Measurements from ENCODE around the gene AJM1.
"Not testable (repeated sequence)": the region's sequence is repeated elsewhere in the genome, so short reads cannot be mapped to it uniquely, and the experiment has no call there.

Gene AJM1

DNA sequence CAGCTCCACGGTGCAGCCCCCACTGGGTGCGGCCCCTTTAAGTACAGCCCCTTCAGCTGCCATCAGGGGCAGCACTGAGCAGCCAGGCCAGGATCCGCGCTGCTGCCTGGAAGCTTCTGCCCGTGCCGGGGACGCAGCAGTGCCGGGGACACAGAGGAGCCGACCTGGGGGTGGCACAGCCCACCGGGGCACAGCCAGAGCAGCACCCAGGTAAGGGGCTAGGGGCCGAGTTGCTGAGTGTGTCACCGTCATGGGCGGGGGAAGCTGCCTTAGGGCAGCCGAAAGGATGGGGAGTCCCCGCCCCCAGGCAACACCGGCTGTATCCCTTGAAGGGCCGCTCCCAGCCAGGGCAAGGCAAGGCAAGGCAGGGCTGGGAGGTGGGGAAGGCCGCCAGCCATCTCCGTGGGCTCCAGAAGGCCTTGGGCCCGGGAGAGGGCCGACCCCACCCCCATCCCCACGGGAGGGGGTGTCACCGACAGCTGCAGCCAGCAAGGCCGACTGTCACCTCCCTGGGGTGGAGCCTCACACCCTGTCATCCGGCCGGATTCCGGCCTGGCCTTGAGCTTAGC lies at the start of gene AJM1:
AJM1 (plus strand) TSS at position 99 of the 569 bp plus-strand sequence. CDS start 1,937 bp downstream, outside the sequence.
- peak; percentile 49 for DNase-seq (ENCODE audit: low read depth)

DNA sequence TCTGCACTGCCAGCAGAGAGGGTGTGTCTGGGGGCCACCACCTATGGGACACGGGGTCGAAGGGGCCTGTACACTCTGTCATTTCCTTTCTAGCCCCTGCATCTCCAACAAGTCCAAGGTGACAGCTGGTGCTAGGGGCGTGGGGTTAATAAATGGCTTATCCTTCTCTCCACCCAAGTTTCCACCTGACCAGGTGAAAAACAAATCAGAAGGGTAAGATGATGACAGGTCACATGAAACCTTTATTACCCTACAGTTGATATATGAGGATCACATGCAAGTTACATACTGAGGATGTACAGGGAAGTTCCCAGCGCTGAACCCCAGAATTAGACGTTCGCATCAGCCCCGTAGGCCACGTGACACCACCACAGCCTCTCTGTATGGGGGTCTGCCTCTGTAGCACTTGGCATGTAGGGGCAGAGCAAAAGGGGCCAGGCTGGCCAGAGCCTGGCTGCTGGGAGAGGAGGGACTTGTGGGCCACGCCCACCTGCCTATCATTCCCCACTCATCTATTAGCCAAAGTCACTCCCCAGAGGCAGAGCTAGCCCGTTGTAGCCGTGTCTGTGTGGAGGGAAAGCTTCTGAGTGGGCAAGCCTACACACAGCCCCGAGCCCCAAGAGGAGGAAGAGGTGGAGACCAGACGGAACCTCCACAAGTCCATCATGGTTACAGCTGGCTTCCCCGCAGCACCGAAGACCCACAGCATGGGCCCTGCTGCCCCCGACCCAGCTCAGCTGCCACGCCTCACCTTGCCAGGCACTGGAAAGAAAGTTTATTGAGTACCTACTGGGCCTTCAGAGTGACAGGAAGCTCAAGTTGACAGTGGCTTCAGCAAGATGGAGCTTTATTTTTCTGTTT lies 49.0 kb upstream of the AJM1 start:
- DNase-seq (ENCODE audit: low read depth): no peak

DNA sequence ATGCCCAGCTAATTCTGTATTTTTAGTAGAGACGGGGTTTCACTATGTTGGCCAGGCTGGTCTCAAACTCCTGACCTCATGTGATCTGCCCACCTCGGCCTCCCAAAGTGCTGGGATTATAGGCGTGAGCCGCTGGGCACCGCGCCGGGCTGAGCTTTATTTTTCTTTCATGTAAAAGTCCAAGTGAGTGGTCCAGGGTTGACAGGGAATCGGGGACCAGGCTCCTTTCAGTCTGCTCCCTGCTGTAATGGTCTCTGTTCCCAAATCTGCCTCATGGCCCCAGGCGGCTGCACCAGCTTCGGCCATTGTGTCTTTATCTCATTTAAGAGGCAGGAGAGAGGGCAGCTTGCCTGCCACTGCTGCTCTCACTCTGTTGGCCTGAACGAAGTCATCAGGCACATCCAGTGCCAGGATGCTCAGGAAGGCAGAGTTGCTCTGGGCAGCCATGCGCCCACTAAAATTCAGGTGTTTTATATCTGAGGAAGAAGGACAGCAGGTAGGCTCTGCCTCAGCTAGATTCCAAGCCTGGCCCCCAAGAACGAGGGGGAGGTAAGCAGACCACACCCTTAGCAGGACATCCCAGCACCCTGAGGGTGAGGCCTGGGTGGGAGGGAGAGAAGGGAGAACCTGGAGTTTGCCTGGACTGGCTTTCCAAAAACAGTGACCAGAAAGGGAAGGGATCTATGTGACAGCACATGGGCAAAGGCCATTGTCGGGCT lies 47.8 kb upstream of the AJM1 start:
- no peak for DNase-seq (ENCODE audit: low read depth)

DNA sequence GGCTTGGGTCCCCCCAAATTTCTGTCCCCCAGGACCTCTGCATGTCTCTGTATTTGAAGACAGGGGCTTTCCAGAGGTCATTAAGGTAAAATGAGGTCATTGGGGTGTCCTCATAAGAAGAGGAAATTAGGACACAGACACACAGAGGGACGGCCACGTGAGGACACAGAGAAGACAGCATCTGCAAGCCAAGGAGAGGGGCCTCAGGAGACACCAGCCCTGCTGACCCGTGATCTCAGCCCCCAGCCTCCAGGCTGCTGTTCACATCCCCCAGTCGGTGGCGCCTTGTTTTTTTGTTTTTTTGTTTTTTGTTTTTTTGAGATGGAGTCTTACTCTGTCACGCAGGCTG lies 47.3 kb upstream of the AJM1 start:
- no peak for DNase-seq (ENCODE audit: low read depth)

DNA sequence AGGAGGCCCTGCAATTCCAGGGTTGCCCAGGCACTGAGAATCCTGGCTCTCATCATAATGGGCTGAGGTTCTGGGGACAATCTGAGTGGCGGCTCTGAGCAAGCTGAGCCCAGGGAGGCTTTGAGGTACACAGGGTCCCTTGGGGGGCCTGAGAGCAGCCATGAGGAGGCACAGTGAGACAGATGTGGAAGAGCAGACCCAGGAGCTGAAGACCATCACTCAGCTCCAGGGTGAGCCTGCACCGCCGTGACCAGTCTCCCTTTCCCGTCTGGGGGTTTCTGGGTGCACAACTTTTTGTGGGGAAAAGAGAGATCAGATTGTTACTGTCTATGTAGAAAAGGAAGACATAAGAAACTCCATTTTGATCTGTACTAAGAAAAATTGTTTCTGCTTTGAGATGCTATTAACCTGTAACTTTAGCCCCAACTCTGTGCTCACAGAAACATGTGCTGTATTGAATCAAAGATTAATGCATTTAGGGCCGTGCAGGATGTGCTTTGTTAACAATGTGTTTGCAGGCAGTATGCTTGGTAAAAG lies 46.0 kb upstream of the AJM1 start, which contains the start of gene CCDC183:
CCDC183 (plus strand) TSS at position 101 of the 537 bp plus-strand sequence; CDS start at position 161, 60 bp downstream.
- no peak for DNase-seq (ENCODE audit: low read depth)

DNA sequence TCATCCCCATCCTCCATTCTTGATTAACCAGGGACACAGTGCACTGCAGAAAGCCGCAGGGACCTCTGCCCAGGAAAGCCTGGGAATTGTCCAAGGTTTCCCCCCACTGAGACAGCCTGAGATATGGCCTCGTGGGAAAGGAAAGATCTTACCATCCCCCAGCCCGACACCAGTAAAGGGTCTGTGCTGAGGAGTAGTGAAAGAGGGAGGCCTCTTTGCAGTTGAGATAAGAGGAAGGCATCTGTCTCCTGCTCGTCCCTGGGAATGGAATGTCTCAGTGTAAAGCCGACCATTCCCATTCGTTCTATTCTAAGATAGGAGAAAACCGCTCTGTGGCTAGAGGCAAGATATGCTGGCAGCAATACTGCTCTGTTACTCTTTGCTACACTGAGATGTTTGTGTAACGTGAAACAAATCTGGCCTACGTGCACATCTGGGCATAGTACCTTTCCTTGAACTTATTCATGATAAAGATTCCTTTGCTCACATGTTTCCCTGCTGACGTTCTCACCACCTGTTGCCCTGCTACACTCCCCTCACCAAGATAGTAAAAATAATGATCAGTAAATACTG lies 45.4 kb upstream of the AJM1 start:
- DNase-seq (ENCODE audit: low read depth): not testable (repeated sequence)

DNA sequence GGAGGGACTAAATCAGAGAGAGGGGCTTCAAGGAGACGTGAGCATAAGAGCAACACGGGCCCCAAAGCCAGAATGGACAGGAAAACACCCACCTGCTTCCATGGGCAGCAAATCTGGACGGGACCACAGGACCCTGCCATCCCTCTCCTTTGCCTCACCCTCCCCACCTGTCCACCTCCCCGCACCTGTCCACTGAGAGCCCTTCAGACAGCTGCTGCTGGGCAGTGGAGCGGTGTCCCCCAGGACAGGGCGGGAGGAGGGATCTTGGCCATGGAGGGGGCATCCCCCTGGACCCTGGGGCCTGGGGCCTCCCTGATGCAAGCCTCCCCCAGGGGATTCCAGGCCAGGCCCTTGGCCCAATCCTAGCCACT lies 43.6 kb upstream of the AJM1 start:
- no peak for DNase-seq (ENCODE audit: low read depth)

DNA sequence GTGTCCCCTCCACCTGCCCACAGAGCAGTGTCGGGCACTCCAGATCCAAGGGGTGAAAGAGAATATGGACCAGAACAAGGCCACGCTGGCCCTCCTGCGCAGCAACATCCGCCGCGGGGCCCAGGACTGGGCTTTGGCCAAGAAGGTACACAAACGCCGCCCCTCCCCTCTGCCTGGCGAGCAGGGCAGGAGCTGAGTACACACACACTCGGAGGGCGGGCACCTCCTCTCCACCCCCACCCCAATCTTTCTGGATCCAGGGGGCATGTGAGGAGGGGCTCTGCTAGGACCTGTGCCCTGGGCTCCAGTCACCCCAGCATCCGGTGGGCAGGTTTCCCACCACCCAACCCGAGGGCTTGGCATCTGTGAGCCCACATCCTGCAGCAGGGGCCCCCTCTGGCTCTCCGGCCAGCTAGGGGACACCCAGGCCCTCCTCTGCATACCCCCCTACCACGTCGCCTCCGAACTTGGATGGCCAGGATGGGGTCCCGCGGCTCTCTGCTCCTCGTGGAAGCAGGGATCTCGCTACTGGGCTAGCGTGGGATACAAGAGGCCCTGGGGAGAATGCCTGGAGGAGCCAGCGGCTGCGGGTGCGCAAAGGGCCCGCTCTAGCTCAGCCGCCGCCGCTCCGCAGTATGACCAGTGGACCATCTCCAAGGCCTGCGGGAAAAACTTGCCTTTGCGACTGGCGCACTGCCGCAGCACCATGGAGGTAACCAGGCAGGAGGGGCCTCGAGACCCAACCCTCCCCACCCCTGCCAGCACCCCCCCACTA lies 43.0 kb upstream of the AJM1 start:
- DNase-seq (ENCODE audit: low read depth): no peak

DNA sequence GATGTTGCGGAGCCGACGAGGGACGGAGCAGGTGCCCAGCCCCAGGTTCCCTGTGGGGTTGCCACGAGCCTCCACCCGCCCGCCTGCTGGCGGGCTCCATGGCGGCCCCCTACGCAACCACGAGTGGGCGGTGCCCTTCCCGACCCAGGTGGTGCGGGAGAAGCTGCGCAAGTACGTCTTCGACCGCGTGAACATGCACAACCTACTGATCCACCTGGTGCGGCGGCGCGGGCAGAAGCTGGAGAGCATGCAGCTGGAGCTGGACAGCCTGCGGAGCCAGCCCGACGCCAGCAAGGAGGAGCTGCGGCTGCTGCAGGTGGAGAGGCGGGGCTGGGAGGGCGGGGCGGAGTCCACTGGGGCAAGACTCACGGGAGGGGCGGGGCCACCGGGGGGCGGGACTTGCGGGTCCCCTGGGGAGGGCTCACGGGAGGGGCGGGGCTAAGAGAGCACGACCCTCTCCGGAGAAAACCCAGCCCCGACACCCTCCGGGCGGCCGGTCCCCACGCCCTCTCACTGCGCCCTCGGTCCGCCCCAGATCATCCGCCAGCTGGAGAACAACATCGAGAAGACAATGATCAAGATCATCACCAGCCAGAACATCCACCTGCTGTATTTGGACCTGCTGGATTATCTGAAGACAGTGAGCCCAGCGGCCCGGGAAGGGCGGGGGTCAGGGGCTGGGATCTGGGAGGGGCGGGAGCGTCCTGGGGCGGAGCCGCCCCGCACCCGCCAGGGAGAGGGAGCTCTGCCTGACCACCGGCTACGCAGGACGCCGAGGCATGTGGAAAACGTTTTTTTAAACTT lies 42.2 kb upstream of the AJM1 start:
- DNase-seq (ENCODE audit: low read depth): peak; percentile 82

DNA sequence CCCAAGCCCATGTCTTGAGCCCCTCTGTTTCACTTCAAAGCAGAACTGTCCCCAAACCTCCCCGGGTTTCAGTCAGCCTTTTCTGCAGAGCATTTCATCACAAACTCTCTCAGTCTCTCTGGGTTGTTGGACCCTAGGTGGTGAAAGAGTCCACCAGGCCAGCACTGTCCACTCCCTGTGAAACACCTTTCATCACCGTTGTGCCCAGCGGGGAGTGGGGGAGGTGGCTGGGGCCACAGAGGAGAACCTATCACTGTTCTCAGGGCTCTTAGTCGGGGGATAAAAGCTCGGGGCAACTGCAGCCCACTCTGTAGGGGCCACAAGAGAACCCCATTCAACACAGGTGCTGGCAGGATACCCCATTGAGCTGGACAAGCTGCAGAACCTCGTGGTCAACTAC lies 40.0 kb upstream of the AJM1 start:
- DNase-seq (ENCODE audit: low read depth): no peak

DNA sequence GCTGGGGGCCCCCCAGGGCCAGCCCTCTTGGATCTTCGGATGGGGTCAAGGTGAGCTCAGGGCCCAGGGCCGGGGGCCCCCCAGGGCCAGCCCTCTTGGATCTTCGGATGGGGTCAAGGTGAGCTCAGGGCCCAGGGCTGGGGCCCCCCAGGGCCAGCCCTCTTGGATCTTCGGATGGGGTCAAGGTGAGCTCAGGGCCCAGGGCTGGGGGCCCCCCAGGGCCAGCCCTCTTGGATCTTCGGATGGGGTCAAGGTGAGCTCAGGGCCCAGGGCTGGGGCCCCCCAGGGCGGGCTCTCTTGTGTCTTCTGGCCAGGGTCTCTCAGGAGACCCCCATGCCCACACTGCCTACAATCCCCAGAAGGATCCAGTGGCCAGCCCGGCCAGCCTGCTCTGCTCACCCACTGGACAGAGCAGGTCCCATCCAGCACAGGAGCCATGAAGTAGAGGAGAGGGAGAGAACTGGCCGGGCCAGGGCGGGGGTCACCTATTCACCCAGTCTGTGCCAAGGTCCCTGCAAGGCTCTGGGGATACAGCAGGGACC lies 39.2 kb upstream of the AJM1 start:
- not testable (repeated sequence) for DNase-seq (ENCODE audit: low read depth)

DNA sequence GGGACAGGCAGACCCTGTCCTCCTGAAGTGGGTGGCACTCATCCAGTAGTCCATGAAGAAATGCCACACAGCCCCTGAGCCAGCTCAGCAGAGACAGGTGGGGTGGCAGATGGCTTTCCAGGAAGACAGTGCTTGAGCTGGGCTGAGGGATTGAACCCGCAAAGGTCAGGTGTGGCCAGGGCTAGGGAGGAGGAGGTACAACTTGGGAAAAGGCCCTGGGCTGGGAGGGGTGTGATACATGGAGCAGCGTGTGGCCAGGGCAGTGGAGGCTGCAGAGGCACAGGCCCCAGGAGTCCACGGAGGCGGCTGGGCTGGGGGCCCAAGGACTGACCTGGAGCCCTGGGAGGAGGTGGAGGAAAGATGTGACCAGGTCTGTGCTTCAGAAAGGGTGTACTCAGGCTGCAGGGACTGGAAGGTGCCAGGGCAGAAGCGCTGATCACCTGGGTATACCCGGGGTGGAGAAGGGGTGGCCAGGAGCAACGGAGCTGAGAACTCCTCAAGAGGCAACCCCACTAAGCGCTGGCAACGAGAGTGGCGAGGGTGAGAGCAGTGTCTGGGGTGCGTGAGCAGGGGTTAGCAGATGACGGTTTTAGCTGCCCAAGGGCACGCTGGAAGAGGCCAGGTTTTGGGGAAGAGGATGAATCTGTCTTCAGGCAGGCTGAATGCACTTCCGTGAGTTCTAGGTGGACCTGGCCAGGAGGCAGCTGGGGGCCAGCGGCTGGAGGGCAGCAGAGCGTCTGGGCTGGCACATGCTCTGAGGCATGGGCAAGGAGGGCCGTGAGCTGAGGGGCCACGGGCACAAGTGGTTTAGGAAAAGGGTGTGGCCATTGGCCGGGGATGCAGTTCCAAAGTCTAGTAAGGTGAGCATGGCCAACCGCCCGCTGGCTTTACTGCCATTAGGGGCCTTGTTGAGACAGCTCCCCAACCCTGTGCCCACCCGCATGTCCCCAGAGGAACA lies 38.4 kb upstream of the AJM1 start:
- DNase-seq (ENCODE audit: low read depth): no peak

DNA sequence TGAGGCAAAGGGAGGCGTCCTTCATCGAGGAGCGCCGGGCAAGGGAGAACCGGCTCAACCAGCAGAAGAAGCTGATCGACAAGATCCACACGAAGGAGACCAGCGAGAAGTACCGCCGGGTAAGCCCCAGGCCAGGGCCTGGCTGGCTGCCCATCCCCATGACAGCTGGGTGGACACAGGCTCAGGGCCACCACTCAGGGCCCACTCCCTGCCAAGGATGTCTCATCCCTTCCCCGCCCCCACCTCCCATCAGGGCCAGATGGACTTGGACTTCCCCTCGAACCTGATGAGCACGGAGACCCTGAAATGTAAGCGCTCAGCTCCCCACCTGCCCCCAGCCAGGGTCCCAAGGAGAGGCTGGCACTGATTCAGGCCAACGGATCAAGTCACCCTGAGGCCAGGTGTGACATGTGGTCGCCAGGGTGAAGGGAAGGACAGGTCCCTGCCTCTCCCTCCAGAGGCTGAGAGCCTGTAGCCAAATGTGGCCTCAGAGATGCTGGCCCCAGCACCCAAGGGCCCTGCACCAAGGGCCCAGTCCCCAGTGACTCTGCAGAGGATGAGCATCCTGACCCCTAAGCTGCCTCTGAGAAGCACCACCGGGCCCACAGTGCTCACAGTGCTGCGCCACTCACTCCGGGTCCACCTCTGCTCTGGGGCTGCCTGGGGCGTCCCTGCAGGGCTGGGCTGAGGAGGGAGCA lies 37.6 kb upstream of the AJM1 start:
- DNase-seq (ENCODE audit: low read depth): no peak

DNA sequence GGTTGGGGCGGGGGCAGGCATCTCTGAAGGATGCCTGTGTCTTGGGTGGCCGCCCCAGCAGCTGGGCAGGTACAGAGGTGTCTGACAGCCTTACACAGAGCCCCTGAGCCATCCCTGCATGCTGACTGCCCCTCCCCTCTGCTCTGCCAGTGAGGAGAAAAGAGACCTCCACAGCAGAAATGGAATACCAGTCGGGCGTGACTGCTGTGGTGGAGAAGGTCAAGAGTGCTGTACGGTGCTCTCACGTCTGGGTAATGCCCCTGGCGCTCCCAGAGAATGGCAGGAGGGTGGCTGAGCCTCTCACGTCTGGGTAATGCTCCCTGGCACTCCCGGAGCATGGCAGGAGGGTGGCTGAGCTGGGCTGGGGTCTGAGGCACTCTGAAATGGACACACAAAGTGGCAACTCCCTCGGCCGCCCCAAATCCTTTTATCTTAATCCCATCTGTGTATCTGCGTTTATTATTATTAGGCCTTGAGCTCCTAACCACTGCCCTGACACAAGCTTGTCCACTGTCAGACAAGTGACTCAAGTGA lies 37.0 kb upstream of the AJM1 start:
- no peak for DNase-seq (ENCODE audit: low read depth)

DNA sequence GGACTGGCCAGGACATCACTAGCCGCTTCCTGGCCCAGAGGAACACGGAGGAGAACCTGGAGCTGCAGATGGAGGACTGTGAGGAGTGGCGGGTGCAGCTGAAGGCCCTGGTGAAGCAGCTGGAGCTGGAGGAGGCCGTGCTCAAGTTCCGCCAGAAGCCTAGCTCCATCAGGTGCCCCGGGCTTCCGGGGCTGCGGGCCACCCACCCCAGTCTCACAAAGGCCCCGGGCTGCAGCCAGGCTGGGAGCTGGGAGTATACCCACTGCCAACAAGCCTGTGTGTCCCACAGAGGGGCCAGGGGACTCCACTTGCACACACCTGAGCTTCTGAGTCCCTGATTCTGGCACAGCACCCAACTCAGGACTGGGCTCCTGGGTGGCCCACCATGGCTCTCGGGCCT lies 36.2 kb upstream of the AJM1 start:
- DNase-seq (ENCODE audit: low read depth): no peak

DNA sequence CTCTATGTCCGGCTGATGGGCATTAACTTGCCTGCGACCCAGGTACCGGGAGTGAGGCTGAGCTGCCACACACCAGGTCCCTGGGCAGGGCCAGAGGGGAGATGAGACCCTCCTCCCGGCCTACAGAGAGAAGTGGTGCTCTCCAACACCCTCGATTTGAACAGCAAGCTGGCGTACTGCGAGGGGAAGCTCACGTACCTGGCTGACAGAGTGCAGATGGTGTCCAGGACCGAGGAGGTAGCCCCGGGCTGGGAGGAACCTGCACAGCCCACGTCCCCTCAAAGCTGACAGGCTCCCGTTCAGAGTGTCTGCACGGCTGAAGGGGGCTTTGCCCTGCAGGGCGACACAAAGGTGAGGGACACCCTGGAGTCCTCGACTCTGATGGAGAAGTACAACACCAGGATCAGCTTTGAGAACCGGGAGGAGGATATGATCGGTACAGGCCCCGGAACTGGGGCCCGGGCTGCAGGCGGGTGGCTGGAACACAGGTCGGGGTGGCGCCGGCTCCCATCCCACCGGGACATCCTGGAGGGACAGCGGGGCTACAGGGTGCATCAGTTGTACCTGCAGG lies 35.6 kb upstream of the AJM1 start:
- no peak for DNase-seq (ENCODE audit: low read depth)

DNA sequence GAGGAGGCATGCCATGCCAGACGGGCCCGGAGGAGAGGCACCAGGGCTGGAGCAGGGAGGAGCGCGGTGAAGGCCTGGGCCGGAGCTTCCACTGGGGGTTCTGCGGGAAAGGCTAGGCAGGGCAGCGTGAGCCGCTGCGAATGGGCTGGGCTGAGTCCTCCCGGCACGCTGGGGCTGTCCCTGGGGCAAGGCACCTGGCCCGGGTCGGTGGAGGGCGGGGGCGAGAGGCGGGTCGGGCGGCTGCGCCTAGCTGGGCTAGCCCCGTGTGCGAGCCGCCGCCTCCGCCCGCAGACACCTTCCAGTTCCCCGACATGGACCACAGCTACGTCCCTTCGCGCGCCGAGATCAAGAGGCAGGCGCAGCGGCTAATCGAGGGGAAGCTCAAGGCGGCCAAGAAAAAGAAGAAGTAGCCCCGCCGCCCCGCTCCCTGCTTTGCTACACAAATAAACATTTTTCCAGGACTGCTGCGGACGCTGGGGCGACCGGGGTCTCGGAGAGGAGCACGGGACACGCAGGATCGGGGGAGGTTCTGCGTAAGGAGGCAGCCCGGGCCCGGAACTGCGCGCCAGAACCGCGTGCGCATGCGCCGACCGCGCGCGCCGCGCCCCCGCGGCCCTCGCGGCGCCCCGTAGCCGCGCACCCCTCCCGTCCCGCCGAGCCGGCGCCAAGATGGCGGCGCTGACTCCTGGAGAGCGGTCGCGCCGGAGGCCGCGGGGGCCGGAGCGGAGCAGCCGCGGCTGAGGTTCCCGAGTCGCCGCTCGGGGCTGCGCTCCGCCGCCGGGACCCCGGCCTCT lies 34.8 kb upstream of the AJM1 start, which contains the start of gene RABL6:
RABL6 (plus strand) TSS at position 668 of the 794 bp plus-strand sequence. CDS start 249 bp downstream, outside the sequence.
- DNase-seq (ENCODE audit: low read depth): no peak
